B cell (primary cell): ENCODE results near the gene THAP8. TPM values are rescaled to one million over a fixed set of nuclear protein-coding genes. Genes with fewer than 3 reads are reported as not detected.

Experiments used
- ATAC-seq: fragments of 200-7000 bp; cut with Tn5 transposase; one replicate; pipeline ENCODE4 v1.10.0; 2021; ENCODE audit warnings: low read depth, mild to moderate bottlenecking, moderate number of reproducible peaks, moderate library complexity
- CTCF ChIA-PET: fragments of 350-600 bp; sonication (Branson Sonifier 250); formaldehyde crosslinking; loops from one replicate; lab custom pipeline; 2021; ENCODE audit warnings: antibody characterized with exemption, inconsistent platforms; lab: Charles Lee
- POLR2A ChIA-PET: fragments of 350-600 bp; sonication (Branson Sonifier 250); formaldehyde crosslinking; loops from one replicate; lab custom pipeline; 2021; ENCODE audit warnings: antibody characterized with exemption; lab: Charles Lee
- DNase-seq: peaks from one replicate; pipeline ENCODE4 v3.0.0; 2013
- H2AFZ ChIP-seq: 2 replicates; pipeline ENCODE4 v1.6.1; 2012; ENCODE audit warnings: mild to moderate bottlenecking, low read depth, low read length; ENCODE audit not compliant: insufficient read depth, poor library complexity, severe bottlenecking
- H3K27ac ChIP-seq, 2 donors: 1 replicate in 1 of 2; 2 replicates in 1 of 2; pipeline ENCODE4 v1.5.1; 2012 to 2013; ENCODE audit warnings: low read length in 2 of 2, mild to moderate bottlenecking in 2 of 2, moderate library complexity in 1 of 2
- H3K27me3 ChIP-seq, 4 experiments: fragments of 200-600 bp in 1 of 4; sonication (generic) in 1 of 4; replicated peaks in 1 of 4; 1 replicate in 2 of 4; 2 replicates in 2 of 4; pipeline versions ENCODE4 v1.6.1 to v1.7.0; 2013 to 2016; ENCODE audit warnings: low read length in 3 of 4, mild to moderate bottlenecking in 2 of 4, mixed read lengths in 1 of 4, moderate library complexity in 1 of 4; ENCODE audit not compliant: insufficient read depth in 4 of 4, control insufficient read depth in 3 of 4; ENCODE audit errors: control extremely low read depth in 1 of 4
- H3K36me3 ChIP-seq, 2 experiments: replicated peaks in 1 of 2; 1 replicate in 1 of 2; 2 replicates in 1 of 2; pipeline versions ENCODE4 v1.6.1 to v1.7.1; 2013; ENCODE audit warnings: low read length in 1 of 2; ENCODE audit not compliant: insufficient read depth in 2 of 2, control insufficient read depth in 1 of 2; ENCODE audit errors: control extremely low read depth in 1 of 2, extremely low read depth in 1 of 2
- H3K4me1 ChIP-seq, 2 donors: fragments of 200-600 bp in 1 of 2; sonication (generic) in 1 of 2; 1 replicate in 1 of 2; 2 replicates in 1 of 2; pipeline versions ENCODE4 v1.5.1 to v1.6.1; 2013 to 2017; ENCODE audit warnings: low read length in 2 of 2; ENCODE audit not compliant: control insufficient read depth in 2 of 2, insufficient read depth in 2 of 2
- H3K4me2 ChIP-seq: replicated peaks from 2 replicates; pipeline ENCODE3; 2012; ENCODE audit warnings: mild to moderate bottlenecking, low read depth, low read length; ENCODE audit not compliant: poor library complexity, severe bottlenecking
- H3K4me3 ChIP-seq, 5 experiments: fragments of 200-600 bp in 1 of 5; sonication (generic) in 1 of 5; 1 replicate in 3 of 5; 2 replicates in 2 of 5; pipeline versions ENCODE4 v1.5.1 to v1.7.0; 2011 to 2016; ENCODE audit warnings: low read length in 4 of 5, mild to moderate bottlenecking in 4 of 5, low read depth in 2 of 5, control low read depth in 1 of 5, moderate library complexity in 1 of 5; ENCODE audit not compliant: insufficient read depth in 1 of 5; ENCODE audit errors: control extremely low read depth in 1 of 5, extremely low read depth in 1 of 5
- H3K79me2 ChIP-seq: fragments of 200-600 bp; sonication (generic); one replicate; pipeline ENCODE4 v1.6.0; 2016; ENCODE audit warnings: low read length; ENCODE audit not compliant: control insufficient read depth, insufficient read depth
- H3K9ac ChIP-seq: fragments of 200-600 bp; sonication (generic); 2 replicates; pipeline ENCODE4 v1.6.1; 2017; ENCODE audit warnings: mild to moderate bottlenecking, low read length, moderate library complexity
- H3K9me3 ChIP-seq, 3 donors: one replicate each; pipeline versions ENCODE4 v1.6.1 to v1.7.1; 2013; ENCODE audit warnings: low read length in 2 of 3; ENCODE audit not compliant: control insufficient read depth in 2 of 3, insufficient read depth in 1 of 3; ENCODE audit errors: control extremely low read depth in 1 of 3
- H4K20me1 ChIP-seq: 2 replicates; pipeline ENCODE4 v1.6.0; 2012; ENCODE audit warnings: mild to moderate bottlenecking, low read length; ENCODE audit not compliant: insufficient read depth, control insufficient read depth, poor library complexity, severe bottlenecking
- H3K27ac Mint-ChIP-seq: one replicate; pipeline ENCODE4 v1.8.0; 2021; ENCODE audit warnings: mixed read lengths
- H3K27me3 Mint-ChIP-seq: one replicate; pipeline ENCODE4 v1.8.0; 2021; ENCODE audit warnings: mixed read lengths
- H3K4me1 Mint-ChIP-seq: one replicate; pipeline ENCODE4 v1.8.0; 2021; ENCODE audit warnings: mixed read lengths
- H3K4me3 Mint-ChIP-seq: one replicate; pipeline ENCODE4 v1.8.0; 2021; ENCODE audit warnings: mixed read lengths
- H3K9me3 Mint-ChIP-seq: one replicate; pipeline ENCODE4 v1.8.0; 2022; ENCODE audit warnings: mixed read lengths; ENCODE audit not compliant: insufficient read depth
- EZH2 ChIP-seq: IDR thresholded peaks from 2 replicates; pipeline ENCODE4 v1.6.1; 2012; ENCODE audit warnings: borderline replicate concordance, low read depth, mild to moderate bottlenecking, moderate library complexity, low read length; ENCODE audit not compliant: insufficient read depth, poor library complexity, severe bottlenecking
- WGBS: methylation state at CpG from one replicate; pipeline ENCODE4 v1.1.5; 2013; ENCODE audit warnings: missing lambda C conversion rate; ENCODE audit not compliant: insufficient coverage; 5-methylcytosine and 5-hydroxymethylcytosine counted together
- intact Hi-C: fragments of 100-400 bp; cut with micrococcal nuclease; formaldehyde crosslinking; loops from one replicate; pipeline ENCODE4 v1.10.0; 2022
- polyA plus RNA-seq: library from polyadenylated mRNA; depleted of rRNA; stranded (reverse); fragments of >200 nt; gene quantifications from 2 replicates; pipeline ENCODE4 v1.2.3, GENCODE V29; 2012
- total RNA-seq, 2 donors: library from RNA; stranded (reverse); fragments of 120-200 nt in 1 of 2; gene quantifications; 1 replicate in 1 of 2; 2 replicates in 1 of 2; pipeline versions ENCODE4 v1.2.3 to v1.2.4, GENCODE V29; 2013 to 2022
- TF ChIP-seq, protein P1 (sequence below): fragments of 200-600 bp; IDR thresholded peaks from one replicate; pipeline ENCODE4 v1.8.0; 2022; ENCODE audit warnings: antibody characterized with exemption, mild to moderate bottlenecking

Gene THAP8
- total and polyA plus RNA-seq, 2 donors (not counting 1 experiment from before 2014, with no cell fraction given), result 4.5 to 5.7 TPM

- no peaks in the 10 kb centered on the region for H3K36me3 ChIP-seq
- no peaks in the 10 kb centered on the region for H3K27me3 Mint-ChIP-seq
- DNase-seq (no peak), ATAC-seq (no peak)
- H3K9me3 Mint-ChIP-seq, result no peaks in the 10 kb centered on the region
- WGBS, result 97% methylated on average over 6 of the region's 6 CpGs
- ChIA-PET CTCF (no interaction called here), POLR2A (interaction anchor here (0.6 kb wide), 1 partner anchor 136 kb away, joined by 4 read pairs; no protein-coding TSS in a partner anchor)
- peaks cover 0 to 4% (median 0%) of the 10 kb centered on the region in 3 donors for H3K9me3 ChIP-seq
- no peak overlapping the region for H3K4me3 Mint-ChIP-seq
- TF ChIP-seq EZH2, result no peak
- TF ChIP-seq, protein P1, sequence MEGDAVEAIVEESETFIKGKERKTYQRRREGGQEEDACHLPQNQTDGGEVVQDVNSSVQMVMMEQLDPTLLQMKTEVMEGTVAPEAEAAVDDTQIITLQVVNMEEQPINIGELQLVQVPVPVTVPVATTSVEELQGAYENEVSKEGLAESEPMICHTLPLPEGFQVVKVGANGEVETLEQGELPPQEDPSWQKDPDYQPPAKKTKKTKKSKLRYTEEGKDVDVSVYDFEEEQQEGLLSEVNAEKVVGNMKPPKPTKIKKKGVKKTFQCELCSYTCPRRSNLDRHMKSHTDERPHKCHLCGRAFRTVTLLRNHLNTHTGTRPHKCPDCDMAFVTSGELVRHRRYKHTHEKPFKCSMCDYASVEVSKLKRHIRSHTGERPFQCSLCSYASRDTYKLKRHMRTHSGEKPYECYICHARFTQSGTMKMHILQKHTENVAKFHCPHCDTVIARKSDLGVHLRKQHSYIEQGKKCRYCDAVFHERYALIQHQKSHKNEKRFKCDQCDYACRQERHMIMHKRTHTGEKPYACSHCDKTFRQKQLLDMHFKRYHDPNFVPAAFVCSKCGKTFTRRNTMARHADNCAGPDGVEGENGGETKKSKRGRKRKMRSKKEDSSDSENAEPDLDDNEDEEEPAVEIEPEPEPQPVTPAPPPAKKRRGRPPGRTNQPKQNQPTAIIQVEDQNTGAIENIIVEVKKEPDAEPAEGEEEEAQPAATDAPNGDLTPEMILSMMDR, result no peak
- H3K4me2 ChIP-seq, result no peak overlapping the region
- no peak overlapping the region for H2AFZ ChIP-seq
- intact Hi-C loops, result no loop called here
- peaks cover 9 to 10% of the 10 kb centered on the region in 2 donors for H3K4me1 ChIP-seq
- peaks cover 12% of the 10 kb centered on the region for H3K4me1 Mint-ChIP-seq
- H3K27ac Mint-ChIP-seq, result no peak overlapping the region
- no peaks in the 10 kb centered on the region for H3K79me2 ChIP-seq
- no peak overlapping the region for H3K27ac ChIP-seq
- no peak overlapping the region for H3K4me3 ChIP-seq
- no peak overlapping the region for H3K9ac ChIP-seq
- peaks cover 0 to 10% (median 0%) of the 10 kb centered on the region in 4 experiments for H3K27me3 ChIP-seq
- H4K20me1 ChIP-seq, result no peaks in the 10 kb centered on the region
Observed at GRCh38 chr19:36031308-36031707, 22.8 kb downstream of the THAP8 start.

DNA sequence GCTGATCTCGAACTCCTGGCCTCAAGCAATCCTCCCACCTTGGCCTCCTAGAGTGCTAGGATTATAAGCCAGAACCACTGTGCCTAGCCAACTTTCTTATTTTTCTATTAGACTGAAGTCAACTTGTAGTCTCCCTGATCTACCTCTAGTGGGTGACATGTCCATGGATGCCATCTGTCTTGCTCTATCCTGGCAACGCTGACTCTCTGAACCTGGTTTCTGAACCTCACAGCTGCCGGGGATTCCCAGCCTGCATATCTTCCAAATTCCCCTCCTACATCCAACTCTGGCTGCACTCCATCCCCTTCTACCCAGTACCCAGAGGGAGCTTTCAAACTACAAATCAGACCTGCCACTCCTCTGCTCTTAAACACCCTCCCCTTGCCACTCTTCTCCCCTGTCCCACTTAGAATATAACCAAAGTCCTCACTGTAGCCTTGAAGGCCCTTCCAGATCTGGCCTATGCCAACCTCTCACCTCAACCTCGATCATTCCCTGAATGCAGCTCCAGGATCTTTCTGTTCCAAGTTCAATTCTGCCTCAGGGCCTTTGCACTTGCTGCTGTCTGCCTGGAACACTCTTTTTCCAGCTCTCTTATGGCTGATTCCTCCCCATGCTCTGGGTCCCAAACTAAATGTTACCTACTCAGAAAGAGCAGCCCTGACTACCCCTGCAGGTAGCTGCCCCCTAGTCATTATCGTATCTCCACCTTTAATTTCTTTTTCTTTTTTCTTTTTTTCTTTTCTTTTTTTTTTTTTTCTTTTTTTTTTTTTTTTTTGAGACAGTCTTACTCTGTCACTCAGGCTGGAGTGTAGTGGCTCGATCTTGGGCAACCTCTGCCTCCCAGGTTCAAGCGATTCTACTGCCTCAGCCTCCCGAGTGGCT is 23.6 kb downstream of the THAP8 start:
- no peaks in the 10 kb centered on the region for H3K79me2 ChIP-seq
- no peak overlapping the region for H3K4me2 ChIP-seq
- no peak overlapping the region for H3K27ac ChIP-seq
- H4K20me1 ChIP-seq, result no peaks in the 10 kb centered on the region
- no peak for TF ChIP-seq EZH2
- TF ChIP-seq, protein P1, result no peak
- no peak overlapping the region for H3K9ac ChIP-seq
- peaks cover 9 to 10% of the 10 kb centered on the region in 2 donors for H3K4me1 ChIP-seq
- no peaks in the 10 kb centered on the region for H3K36me3 ChIP-seq
- WGBS, result 96% methylated on average over 4 of the region's 8 CpGs
- no peak for DNase-seq
- Mint-ChIP-seq H3K27ac (no peak overlapping the region), H3K9me3 (no peaks in the 10 kb centered on the region), H3K27me3 (no peaks in the 10 kb centered on the region), H3K4me1 (peaks cover 12% of the 10 kb centered on the region), H3K4me3 (no peak overlapping the region)
- intact Hi-C loops, result no loop called here
- ATAC-seq, result no peak
- ChIA-PET POLR2A (no interaction called here), CTCF (no interaction called here)
- H3K27me3 ChIP-seq, result peaks cover 0 to 10% (median 0%) of the 10 kb centered on the region in 4 experiments
- H2AFZ ChIP-seq, result no peak overlapping the region
- no peak overlapping the region for H3K4me3 ChIP-seq
- peaks cover 0 to 4% (median 0%) of the 10 kb centered on the region in 3 donors for H3K9me3 ChIP-seq
